WERI-Rb-1 (cell line): Measurements from ENCODE around the gene WDR48.

Experiments used
- DNase-seq: peaks from one replicate; pipeline ENCODE4 v3.0.0-alpha.2; 2020
- H3K27ac ChIP-seq: fragments of 250-450 bp; sonication (Bioruptor Pico); 2 replicates; pipeline ENCODE4 v1.5.1; 2020; ENCODE audit warnings: mild to moderate bottlenecking, moderate library complexity
- H3K27me3 ChIP-seq: fragments of 250-450 bp; sonication (Bioruptor Pico); 2 replicates; pipeline ENCODE4 v1.5.1; 2021; ENCODE audit warnings: mild to moderate bottlenecking, low read depth, moderate library complexity; ENCODE audit not compliant: insufficient read depth, severe bottlenecking
- H3K36me3 ChIP-seq: fragments of 250-450 bp; sonication (Bioruptor Pico); 2 replicates; pipeline ENCODE4 v1.5.1; 2020; ENCODE audit warnings: mild to moderate bottlenecking, moderate library complexity
- H3K4me3 ChIP-seq: 2 replicates; pipeline ENCODE4 v1.5.1; 2011; ENCODE audit warnings: low read depth, mild to moderate bottlenecking, control low read depth, low read length
- H3K9me3 ChIP-seq: fragments of 250-450 bp; sonication (Bioruptor Pico); 2 replicates; pipeline ENCODE4 v1.5.1; 2021; ENCODE audit warnings: mild to moderate bottlenecking, moderate library complexity; ENCODE audit not compliant: severe bottlenecking
- CTCF ChIP-seq: IDR thresholded peaks from 2 replicates; pipeline ENCODE4 v1.5.1; 2011; ENCODE audit warnings: low read depth, mild to moderate bottlenecking, control low read depth, inconsistent platforms, low read length

WDR48 gene

DNA sequence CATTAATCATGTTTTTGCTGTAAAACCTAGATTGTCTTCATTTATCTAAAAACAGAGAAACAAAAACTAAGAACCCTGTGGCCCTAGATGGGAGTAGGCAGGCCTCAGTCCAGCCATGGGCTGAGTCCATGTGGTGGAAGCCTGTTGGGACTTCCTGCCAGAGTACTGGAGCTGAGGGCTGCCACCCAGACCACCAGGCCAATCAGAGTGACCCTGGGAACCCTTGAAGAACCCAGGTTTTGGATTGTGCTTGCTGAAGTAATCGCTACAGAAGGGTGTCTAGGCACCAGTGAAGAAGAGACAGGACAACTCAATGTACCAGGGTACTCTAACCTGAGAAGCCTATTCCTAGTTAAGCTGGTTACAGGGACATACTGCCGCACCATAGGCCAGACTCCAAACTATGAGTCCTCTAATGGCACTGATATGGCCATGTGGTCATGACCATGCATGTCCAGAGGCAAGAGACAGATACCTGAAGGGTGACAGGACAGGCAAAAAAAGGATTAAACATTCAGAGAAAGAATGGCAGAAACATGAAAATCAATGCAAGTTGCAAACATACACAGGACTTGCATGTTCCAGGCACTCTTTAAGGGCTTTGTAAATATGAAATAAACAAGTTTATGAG lies 88.6 kb downstream of the WDR48 start:
- no peak for DNase-seq
- TF ChIP-seq CTCF, result no peak
- Histone ChIP-seq H3K27ac (no peak overlapping the region), H3K27me3 (no peaks in the 10 kb centered on the region), H3K4me3 (no peak overlapping the region), H3K36me3 (peaks cover 47% of the 10 kb centered on the region), H3K9me3 (no peaks in the 10 kb centered on the region)

DNA sequence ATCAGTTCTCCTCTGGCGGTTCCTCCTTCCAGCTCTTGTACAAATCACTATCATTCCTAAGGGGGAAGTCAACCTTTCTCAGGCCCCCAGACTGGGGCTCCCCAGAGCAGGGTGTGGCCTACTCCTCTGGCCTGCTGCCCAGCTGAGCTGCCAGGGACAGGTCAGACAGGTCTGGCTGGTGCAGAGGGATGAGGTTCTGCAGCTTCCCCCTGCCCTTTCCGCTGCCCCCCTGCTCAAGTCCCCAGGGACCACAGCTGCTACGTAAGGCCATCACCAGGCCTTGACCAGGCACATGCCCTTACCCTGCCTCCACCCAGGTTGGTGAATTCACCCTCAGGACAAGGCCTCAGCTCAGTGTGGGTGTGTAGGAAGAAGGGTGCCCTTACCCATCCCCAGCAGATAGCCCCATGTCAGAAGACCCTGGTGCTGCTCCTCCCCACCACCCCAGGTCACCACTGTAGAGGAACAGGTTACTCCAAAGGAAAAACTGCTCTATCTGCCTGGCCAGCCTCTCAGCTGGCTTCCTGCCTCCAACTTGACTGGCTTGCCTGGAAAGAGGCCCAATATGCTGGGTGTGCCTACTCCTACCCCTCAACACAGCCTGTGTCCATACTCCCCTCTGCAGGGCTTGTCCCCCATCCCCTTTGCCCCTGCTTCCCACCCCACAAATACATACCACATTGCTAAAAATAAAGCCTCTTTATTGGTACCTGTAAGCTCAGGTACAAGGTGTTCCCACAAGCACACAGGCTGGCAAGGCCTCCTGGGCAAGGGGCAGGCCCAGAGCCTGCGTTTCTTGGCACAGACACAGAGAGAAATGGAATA lies 89.6 kb downstream of the WDR48 start:
- no peak for TF ChIP-seq CTCF
- Histone ChIP-seq H3K9me3 (no peaks in the 10 kb centered on the region), H3K4me3 (no peak overlapping the region), H3K36me3 (peaks cover 56% of the 10 kb centered on the region), H3K27ac (no peak overlapping the region), H3K27me3 (no peaks in the 10 kb centered on the region)
- no peak for DNase-seq

DNA sequence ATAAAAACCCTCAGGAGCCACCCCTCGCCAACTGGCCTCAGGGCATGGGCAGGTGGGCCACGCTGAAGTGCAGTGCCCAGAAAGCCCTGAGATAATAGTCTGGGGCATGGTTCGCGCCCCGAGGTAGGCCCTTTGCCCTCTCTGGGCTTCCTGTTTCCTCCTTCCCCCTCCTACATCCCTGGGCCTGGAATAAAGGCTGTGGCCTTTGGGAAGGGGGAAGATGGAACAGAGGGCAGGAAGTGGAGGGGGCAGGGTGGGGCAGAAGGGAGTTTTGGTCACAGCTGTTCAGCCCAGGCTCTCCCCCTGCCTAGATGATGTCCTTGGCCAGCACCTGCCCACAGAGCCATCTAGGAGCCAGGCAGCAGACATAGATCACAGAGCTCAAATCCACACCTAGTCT lies 90.3 kb downstream of the WDR48 start:
- H3K4me3 ChIP-seq, result no peak overlapping the region

GRCh38 chr3:39143051-39143885 lies 91.5 kb downstream of the WDR48 start:
- Histone ChIP-seq H3K4me3 (no peak overlapping the region), H3K9me3 (no peaks in the 10 kb centered on the region), H3K36me3 (peaks cover 61% of the 10 kb centered on the region), H3K27ac (no peak overlapping the region), H3K27me3 (no peaks in the 10 kb centered on the region)
- DNase-seq, result no peak
- TF ChIP-seq CTCF, result no peak

More for the DNA sequence above, 90.3 kb downstream of the WDR48 start:
- Histone ChIP-seq H3K27ac (no peak overlapping the region), H3K36me3 (peaks cover 61% of the 10 kb centered on the region), H3K9me3 (no peaks in the 10 kb centered on the region), H3K27me3 (no peaks in the 10 kb centered on the region)
- DNase-seq, result no peak
- TF ChIP-seq CTCF, result no peak

DNA sequence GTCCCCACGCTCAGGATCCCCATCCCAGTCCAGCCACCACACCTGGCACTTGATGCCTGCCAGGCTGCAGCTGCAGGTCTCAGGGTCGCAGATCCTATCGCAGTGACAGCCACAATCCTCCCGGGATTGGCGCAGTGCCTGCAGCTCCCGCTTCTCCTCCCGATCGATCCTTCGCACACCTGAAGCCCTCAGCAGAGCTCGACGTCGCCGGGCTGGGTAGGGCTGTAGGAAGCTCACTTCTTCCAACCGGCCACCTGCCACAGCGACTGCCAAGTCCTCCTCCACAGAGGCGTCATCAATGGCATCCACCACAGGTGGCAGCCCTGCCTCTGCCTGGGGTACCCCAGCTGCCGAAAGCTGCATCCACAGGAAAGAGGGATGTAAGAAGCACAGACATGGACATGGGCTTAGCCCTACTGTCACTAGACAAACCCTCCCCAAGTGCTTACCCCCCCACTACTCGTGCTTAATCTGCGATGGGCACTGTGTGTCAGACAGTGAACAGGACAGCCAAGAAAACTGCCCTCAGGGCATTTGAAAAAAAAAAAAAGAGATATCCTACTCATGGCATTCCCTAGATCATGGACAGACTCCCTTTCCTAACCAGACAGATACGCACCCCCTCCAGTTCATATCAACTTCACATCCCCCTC lies 92.4 kb downstream of the WDR48 start:
- no peaks in the 10 kb centered on the region for H3K27me3 ChIP-seq
- no peaks in the 10 kb centered on the region for H3K9me3 ChIP-seq
- no peak for TF ChIP-seq CTCF
- no peak overlapping the region for H3K4me3 ChIP-seq
- no peak overlapping the region for H3K27ac ChIP-seq
- DNase-seq, result no peak
- peaks cover 61% of the 10 kb centered on the region for H3K36me3 ChIP-seq
